Adrenal gland (tissue), 5 donors: ENCODE results near the gene RNF138.

ENCODE experiments used
- CTCF ChIP-seq, 6 experiments: fragments of 450-650 bp in 4 of 6; fragments of 200-600 bp in 2 of 6; sonication (generic) in 1 of 6; IDR thresholded peaks; 1 replicate in 5 of 6; 2 replicates in 1 of 6; pipeline versions ENCODE4 v1.5.1 to v1.8.0; 2016 to 2021; ENCODE audit warnings: antibody characterized with exemption in 6 of 6, mild to moderate bottlenecking in 2 of 6, moderate library complexity in 1 of 6
- POLR2A ChIP-seq, 2 donors: fragments of 450-650 bp; IDR thresholded peaks; one replicate each; pipeline ENCODE4 v1.6.1; 2017; ENCODE audit warnings: antibody characterized with exemption in 2 of 2, mild to moderate bottlenecking in 2 of 2, moderate library complexity in 1 of 2
- donor health status: DM: no; HTN: no; CAD: no.

- TF ChIP-seq CTCF (IDR thresholded peaks at IDR 0.05) (no peak), POLR2A (IDR thresholded peaks at IDR 0.05) (no peak)
These were observed 30.4 kb downstream of the RNF138 start for GRCh38 chr18:32122039-32122438.
